ENCODE data around the gene MRPL21. TPM values are rescaled to one million over a fixed set of nuclear protein-coding genes. Genes with fewer than 3 reads are reported as not detected.
"Not testable (repeated sequence)": the region's sequence is repeated elsewhere in the genome, so short reads cannot be mapped to it uniquely, and the experiment has no call there.

The MRPL21 gene
- polyA plus RNA-seq, 1 experiment: 46.8 TPM

DNA sequence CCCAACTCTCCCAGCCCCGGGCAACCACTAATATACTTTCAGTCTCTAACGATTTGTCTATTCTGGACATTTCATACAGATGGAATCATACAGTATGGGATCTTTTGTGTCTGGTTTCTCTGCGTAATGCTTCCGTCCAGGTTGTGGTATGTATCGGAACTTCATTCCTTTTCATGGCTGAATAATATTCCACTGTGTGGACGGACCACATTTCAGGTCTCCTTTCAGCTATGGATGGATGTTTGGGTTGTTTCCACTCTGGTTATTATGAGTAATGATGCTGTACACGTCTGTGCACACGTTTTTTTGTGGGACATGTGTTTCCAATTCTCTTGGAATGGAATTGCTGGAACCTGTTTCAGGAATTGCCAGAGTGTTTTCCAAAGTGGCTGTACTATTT is 44.5 kb downstream of the MRPL21 start:
- TF ChIP-seq, protein P1, sequence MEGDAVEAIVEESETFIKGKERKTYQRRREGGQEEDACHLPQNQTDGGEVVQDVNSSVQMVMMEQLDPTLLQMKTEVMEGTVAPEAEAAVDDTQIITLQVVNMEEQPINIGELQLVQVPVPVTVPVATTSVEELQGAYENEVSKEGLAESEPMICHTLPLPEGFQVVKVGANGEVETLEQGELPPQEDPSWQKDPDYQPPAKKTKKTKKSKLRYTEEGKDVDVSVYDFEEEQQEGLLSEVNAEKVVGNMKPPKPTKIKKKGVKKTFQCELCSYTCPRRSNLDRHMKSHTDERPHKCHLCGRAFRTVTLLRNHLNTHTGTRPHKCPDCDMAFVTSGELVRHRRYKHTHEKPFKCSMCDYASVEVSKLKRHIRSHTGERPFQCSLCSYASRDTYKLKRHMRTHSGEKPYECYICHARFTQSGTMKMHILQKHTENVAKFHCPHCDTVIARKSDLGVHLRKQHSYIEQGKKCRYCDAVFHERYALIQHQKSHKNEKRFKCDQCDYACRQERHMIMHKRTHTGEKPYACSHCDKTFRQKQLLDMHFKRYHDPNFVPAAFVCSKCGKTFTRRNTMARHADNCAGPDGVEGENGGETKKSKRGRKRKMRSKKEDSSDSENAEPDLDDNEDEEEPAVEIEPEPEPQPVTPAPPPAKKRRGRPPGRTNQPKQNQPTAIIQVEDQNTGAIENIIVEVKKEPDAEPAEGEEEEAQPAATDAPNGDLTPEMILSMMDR (IDR thresholded peaks at IDR 0.05; ENCODE audit: low read depth, low read length): no peak

DNA sequence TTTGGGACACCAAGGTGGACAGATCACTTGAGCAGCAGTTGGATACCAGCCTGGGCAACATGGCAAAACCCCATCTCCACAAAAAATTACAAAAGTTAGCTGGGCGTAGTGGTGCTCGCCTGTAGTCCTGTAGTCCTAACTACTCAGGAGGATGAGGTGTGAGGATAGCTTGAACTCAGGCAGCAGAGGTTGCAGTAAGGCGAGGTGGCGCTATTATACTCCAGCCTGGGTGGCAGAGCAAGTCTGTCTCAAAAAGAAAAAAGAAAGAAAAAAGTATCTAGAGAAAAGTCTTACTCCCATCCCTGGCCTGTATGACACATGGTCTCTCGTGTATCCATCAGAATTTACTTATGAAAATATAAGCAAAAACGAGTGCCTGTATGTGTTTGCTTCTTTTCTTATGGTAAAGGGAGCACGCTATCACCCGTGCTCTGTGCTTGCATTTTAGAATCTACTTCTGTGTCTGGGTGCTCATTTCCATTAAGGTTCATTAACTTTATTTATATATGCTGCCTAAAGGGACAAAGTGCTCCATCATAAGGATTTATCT is 46.5 kb downstream of the MRPL21 start:
- TF ChIP-seq, protein P1 (IDR thresholded peaks at IDR 0.05; ENCODE audit: low read depth, low read length): no peak
- Histone ChIP-seq H3K27ac (ENCODE audit: low read depth, low read length) (no peak overlapping the region), H3K9me3 (ENCODE audit: control insufficient read depth, insufficient read depth, low read length) (peaks cover 3% of the 10 kb centered on the region; the same call in 1 of the 2 replicates), H3K4me3 (ENCODE audit: low read depth, low read length) (no peak overlapping the region), H3K27me3 (ENCODE audit: control insufficient read depth, insufficient read depth, low read length) (peaks cover 33% of the 10 kb centered on the region)
- ChIA-PET POLR2A (no interaction called here), CTCF (no interaction called here)
- DNase-seq (ENCODE audit: low read depth, low spot score): no peak

More for the DNA sequence above, 44.5 kb downstream of the MRPL21 start:
- Histone ChIP-seq H3K27ac (ENCODE audit: low read depth, low read length) (no peak overlapping the region), H3K9me3 (ENCODE audit: control insufficient read depth, insufficient read depth, low read length) (peaks cover 7% of the 10 kb centered on the region), H3K4me3 (ENCODE audit: low read depth, low read length) (no peak overlapping the region), H3K27me3 (ENCODE audit: control insufficient read depth, insufficient read depth, low read length) (peaks cover 18% of the 10 kb centered on the region)
- ChIA-PET CTCF (interaction anchor here (0.7 kb wide), 1 partner anchor 142 kb away, joined by 3 read pairs; no protein-coding TSS in a partner anchor), POLR2A (no interaction called here)
- DNase-seq (ENCODE audit: low read depth, low spot score): no peak

GRCh38 chr11:68856425-68857030 is 47.1 kb downstream of the MRPL21 start:
- H3K9me3 ChIP-seq (ENCODE audit: control insufficient read depth, insufficient read depth, low read length); H3K27ac ChIP-seq (ENCODE audit: low read depth, low read length); CTCF ChIA-PET; POLR2A ChIA-PET; DNase-seq (ENCODE audit: low read depth, low spot score); H3K4me3 ChIP-seq (ENCODE audit: low read depth, low read length): not testable (repeated sequence)
- H3K27me3 ChIP-seq (ENCODE audit: control insufficient read depth, insufficient read depth, low read length): peaks cover 37% of the 10 kb centered on the region

DNA sequence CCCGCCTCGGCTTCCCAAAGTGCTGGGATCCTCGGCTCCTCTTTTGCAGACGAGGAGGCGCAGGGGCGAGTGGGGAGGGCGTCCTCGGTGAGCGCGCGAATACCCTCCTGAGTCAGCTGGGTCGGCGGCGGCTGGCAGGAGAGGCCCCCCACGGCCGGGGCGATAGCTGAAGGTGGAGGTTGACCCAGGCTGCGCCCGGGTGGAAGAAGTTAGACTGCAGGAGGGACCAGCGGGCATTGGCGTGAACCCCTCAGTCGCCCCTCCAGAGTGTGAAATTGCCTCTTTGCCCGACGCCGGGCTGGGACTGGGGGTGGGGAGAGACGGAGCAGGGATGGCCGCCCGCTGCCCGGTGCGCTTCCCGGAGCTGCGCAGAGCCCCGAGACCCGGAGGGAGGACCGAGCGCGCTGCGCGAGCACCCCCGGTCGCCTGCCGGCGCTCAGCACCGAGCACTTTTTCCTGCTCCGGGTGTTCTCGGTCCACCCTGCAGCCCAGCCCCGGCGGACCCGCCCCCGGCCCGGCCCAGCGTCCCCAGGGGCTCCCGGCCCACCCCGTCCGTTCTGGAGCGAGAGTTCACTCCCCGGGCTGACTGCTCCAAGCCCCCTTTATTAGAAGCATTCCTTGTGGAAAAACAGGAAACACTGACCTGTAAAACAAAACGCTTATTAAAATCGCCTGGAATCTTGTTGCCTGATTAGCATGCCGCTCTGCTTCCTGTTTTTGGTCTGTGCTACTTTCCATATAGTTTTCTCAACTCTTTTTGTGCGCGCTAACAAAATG is 48.2 kb downstream of the MRPL21 start:
- CTCF ChIA-PET: no interaction called here
- Histone ChIP-seq H3K9me3 (ENCODE audit: control insufficient read depth, insufficient read depth, low read length) (peaks cover 3% of the 10 kb centered on the region; the same call in 1 of the 2 replicates), H3K27ac (ENCODE audit: low read depth, low read length) (no peak overlapping the region), H3K27me3 (ENCODE audit: control insufficient read depth, insufficient read depth, low read length) (peaks cover 37% of the 10 kb centered on the region), H3K4me3 (ENCODE audit: low read depth, low read length) (peak overlapping the region; percentile 51)
- TF ChIP-seq, protein P1 (IDR thresholded peaks at IDR 0.05; ENCODE audit: low read depth, low read length): no peak
- POLR2A ChIA-PET: no interaction called here
- DNase-seq (ENCODE audit: low read depth, low spot score): no peak

DNA sequence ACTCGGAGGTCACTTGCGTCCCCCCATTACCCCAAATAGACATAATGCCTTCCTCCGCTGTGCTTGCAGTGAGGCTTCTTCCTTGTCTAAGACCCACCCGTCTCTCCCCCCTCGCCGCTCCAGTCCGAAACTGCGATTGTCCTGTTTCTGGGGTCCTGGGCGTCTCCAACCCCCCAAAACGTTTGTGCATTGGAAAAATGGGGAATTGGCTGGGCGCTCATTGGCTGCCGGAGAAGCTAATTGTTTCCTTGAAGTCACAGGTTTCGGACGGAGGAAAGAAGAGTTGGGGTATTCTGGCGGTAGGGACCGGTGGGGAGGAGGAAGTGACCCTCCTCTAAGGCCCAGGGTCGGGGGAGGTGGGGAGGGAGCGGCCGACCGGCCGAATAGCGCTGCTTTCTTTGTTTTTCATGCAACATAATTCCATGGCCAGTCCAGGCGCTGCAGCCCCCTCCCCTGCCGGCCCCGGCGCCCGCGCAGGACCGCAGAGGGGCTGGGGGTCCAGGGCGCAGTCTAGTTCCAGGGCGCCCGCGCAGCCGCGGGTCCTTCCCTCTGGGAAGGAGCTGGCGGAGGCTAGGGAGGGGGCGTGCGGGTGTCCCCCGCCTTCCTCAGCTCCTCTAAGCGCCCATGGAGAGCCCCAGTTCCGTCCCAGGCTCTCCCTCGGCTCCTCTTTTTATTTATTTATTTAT is 49.2 kb downstream of the MRPL21 start:
- H3K4me3 ChIP-seq (ENCODE audit: low read depth, low read length): no peak overlapping the region
- no peak for DNase-seq (ENCODE audit: low read depth, low spot score)
- POLR2A ChIA-PET: no interaction called here

More for the DNA sequence above, 49.2 kb downstream of the MRPL21 start:
- TF ChIP-seq, protein P1 (IDR thresholded peaks at IDR 0.05; ENCODE audit: low read depth, low read length): no peak
- Histone ChIP-seq H3K27me3 (ENCODE audit: control insufficient read depth, insufficient read depth, low read length) (peaks cover 37% of the 10 kb centered on the region), H3K27ac (ENCODE audit: low read depth, low read length) (no peak overlapping the region), H3K9me3 (ENCODE audit: control insufficient read depth, insufficient read depth, low read length) (peaks cover 3% of the 10 kb centered on the region; the same call in 1 of the 2 replicates)
- CTCF ChIA-PET: interaction anchor here (0.6 kb wide), 1 partner anchor 363 kb away, joined by 5 read pairs; no protein-coding TSS in a partner anchor

Measured in AG04450 (cell line).